GM12878 (cell line): ENCODE measurements around the gene CTSA. TPM values are rescaled to one million over a fixed set of nuclear protein-coding genes. Genes with fewer than 3 reads are reported as not detected.
A peak's percentile ranks its signal among the peaks of the same experiment; 100 is the strongest.

ENCODE experiments used
- ATF7 ChIP-seq: fragments of 450-650 bp; IDR thresholded peaks from 2 replicates; pipeline ENCODE4 v1.6.1; 2016; ENCODE audit warnings: low read depth, mild to moderate bottlenecking
- BCL3 ChIP-seq: IDR thresholded peaks from 2 replicates; pipeline ENCODE4 v1.6.1; 2011; ENCODE audit warnings: borderline replicate concordance, low read depth, mild to moderate bottlenecking, moderate library complexity, low read length; ENCODE audit not compliant: insufficient read depth, poor library complexity, severe bottlenecking
- CREB1 ChIP-seq: IDR thresholded peaks from 2 replicates; pipeline ENCODE4 v1.6.1; 2012; ENCODE audit warnings: low read depth, mild to moderate bottlenecking, inconsistent platforms
- ETV6 ChIP-seq, 2 experiments: fragments of 450-650 bp in 1 of 2; IDR thresholded peaks in 1 of 2; conservative IDR thresholded peaks in 1 of 2; 2 replicates each; pipeline ENCODE4 v1.6.1; 2014; ENCODE audit warnings: antibody characterized with exemption in 1 of 2, borderline replicate concordance in 1 of 2, low read depth in 1 of 2, mild to moderate bottlenecking in 1 of 2, moderate library complexity in 1 of 2
- GABPA ChIP-seq: IDR thresholded peaks from 2 replicates; pipeline ENCODE4 v1.6.1; 2014; ENCODE audit warnings: antibody characterized with exemption, low read depth, mild to moderate bottlenecking, inconsistent platforms
- GATAD2B ChIP-seq: fragments of 450-650 bp; conservative IDR thresholded peaks from 2 replicates; pipeline ENCODE4 v1.6.1; 2017; ENCODE audit warnings: low read depth, mild to moderate bottlenecking, moderate library complexity
- HCFC1 ChIP-seq: fragments of 150-350 bp; IDR thresholded peaks from 2 replicates; pipeline ENCODE4 v1.6.1; 2014; ENCODE audit warnings: low read length
- HDAC2 ChIP-seq: fragments of 200-600 bp; sonication (generic); IDR thresholded peaks from 2 replicates; pipeline ENCODE4 v1.6.1; 2017
- HDGF ChIP-seq: fragments of 450-650 bp; IDR thresholded peaks from 2 replicates; pipeline ENCODE4 v1.6.1; 2016; ENCODE audit warnings: antibody characterized with exemption
- IKZF2 ChIP-seq, 2 experiments: fragments of 450-650 bp; IDR thresholded peaks; 2 replicates each; pipeline ENCODE4 v1.6.1; 2017; ENCODE audit warnings: mild to moderate bottlenecking in 2 of 2, moderate library complexity in 2 of 2
- JUNB ChIP-seq: IDR thresholded peaks from 2 replicates; pipeline ENCODE4 v1.6.1; 2016; ENCODE audit warnings: antibody characterized with exemption, mild to moderate bottlenecking
- JUND ChIP-seq: IDR thresholded peaks from 2 replicates; pipeline ENCODE4 v1.6.1; 2012; ENCODE audit warnings: low read depth, mild to moderate bottlenecking, low read length, improper control_type of control experiment, moderate library complexity
- KLF5 ChIP-seq: fragments of 450-650 bp; IDR thresholded peaks from 2 replicates; pipeline ENCODE4 v1.6.1; 2014; ENCODE audit warnings: mild to moderate bottlenecking; ENCODE audit not compliant: partially characterized antibody
- MYB ChIP-seq: fragments of 150-350 bp; IDR thresholded peaks from 2 replicates; pipeline ENCODE4 v1.6.1; 2014; ENCODE audit warnings: mild to moderate bottlenecking, low read depth, low read length, borderline replicate concordance
- NFIC ChIP-seq: IDR thresholded peaks from 2 replicates; pipeline ENCODE4 v1.6.1; 2012; ENCODE audit warnings: low read depth, mild to moderate bottlenecking, inconsistent platforms, low read length, moderate library complexity
- NR2C1 ChIP-seq: fragments of 450-650 bp; IDR thresholded peaks from 2 replicates; pipeline ENCODE4 v1.6.1; 2017; ENCODE audit warnings: antibody characterized with exemption, mild to moderate bottlenecking, moderate library complexity
- PAX5 ChIP-seq: IDR thresholded peaks from 2 replicates; pipeline ENCODE4 v1.6.1; 2011; ENCODE audit warnings: low read depth, low read length, borderline replicate concordance
- POLR2A ChIP-seq: IDR thresholded peaks from 2 replicates; pipeline ENCODE4 v1.6.1; 2011; ENCODE audit warnings: low read depth, mild to moderate bottlenecking, low read length
- POLR2AphosphoS5 ChIP-seq: IDR thresholded peaks from 2 replicates; pipeline ENCODE4 v1.6.1; 2011; ENCODE audit warnings: mild to moderate bottlenecking, low read length, inconsistent platforms
- POU2F2 ChIP-seq: IDR thresholded peaks from 3 replicates; pipeline ENCODE4 v1.6.1; 2011; ENCODE audit warnings: low read depth, mild to moderate bottlenecking, low read length, borderline replicate concordance
- RAD21 ChIP-seq: IDR thresholded peaks from 2 replicates; pipeline ENCODE4 v1.6.1; 2011; ENCODE audit warnings: mild to moderate bottlenecking, low read depth, low read length, moderate library complexity; ENCODE audit not compliant: insufficient read depth
- RB1 ChIP-seq: fragments of 450-650 bp; formaldehyde crosslinking; IDR thresholded peaks from 2 replicates; pipeline ENCODE4 v1.6.1; 2017; ENCODE audit warnings: mild to moderate bottlenecking, borderline replicate concordance
- SIX5 ChIP-seq: IDR thresholded peaks from 2 replicates; pipeline ENCODE4 v1.6.1; 2011; ENCODE audit warnings: mild to moderate bottlenecking, low read depth, low read length, moderate library complexity; ENCODE audit not compliant: severe bottlenecking
- SREBF2 ChIP-seq: IDR thresholded peaks from 2 replicates; pipeline ENCODE4 v1.6.1; 2012; ENCODE audit warnings: mild to moderate bottlenecking, low read length
- STAT3 ChIP-seq: IDR thresholded peaks from 2 replicates; pipeline ENCODE4 v1.6.1; 2011; ENCODE audit warnings: low read depth, low read length, improper control_type of control experiment
- SUZ12 ChIP-seq: fragments of 200-600 bp; sonication (generic); IDR thresholded peaks from one replicate; pipeline ENCODE4 v1.6.1; 2018; ENCODE audit warnings: antibody characterized with exemption, mild to moderate bottlenecking; ENCODE audit not compliant: unreplicated experiment
- TAF1 ChIP-seq: IDR thresholded peaks from 2 replicates; pipeline ENCODE4 v1.6.1; 2011; ENCODE audit warnings: mild to moderate bottlenecking, low read depth, low read length, borderline replicate concordance
- ZNF24 ChIP-seq: fragments of 450-650 bp; IDR thresholded peaks from 2 replicates; pipeline ENCODE4 v1.6.1; 2017; ENCODE audit warnings: antibody characterized with exemption, mild to moderate bottlenecking
- ZNF622 ChIP-seq: fragments of 450-650 bp; IDR thresholded peaks from 2 replicates; pipeline ENCODE4 v1.6.1; 2017; ENCODE audit warnings: mild to moderate bottlenecking, inconsistent platforms
- polyA plus RNA-seq, 11 experiments: library from polyadenylated mRNA; depleted of rRNA in 4 of 11; unstranded in 6 of 11; stranded (reverse) in 5 of 11; fragments of >200 nt; fragmentation: Nextera tagmentation in 4 of 11; fragmentation: Illumina TruSeq in 1 of 11; extraction: Ambion mirVana in 4 of 11; extraction: Trizol in 1 of 11; gene quantifications; 1 replicate in 1 of 11; 2 replicates in 10 of 11; pipeline versions ENCODE4 v1.2.1 to v1.2.3, GENCODE V29; 2011 to 2016; ENCODE audit warnings: inconsistent platforms in 2 of 11, missing spikeins in 2 of 11, low read depth in 1 of 11
- total RNA-seq, 4 experiments: library from RNA; depleted of rRNA in 3 of 4; stranded (reverse); fragments of >200 nt in 3 of 4; fragmentation: Illumina TruSeq in 1 of 4; extraction: Trizol in 1 of 4; gene quantifications; 2 replicates each; pipeline versions ENCODE4 v1.2.1 to v1.2.3, GENCODE V29; 2013 to 2021
- TF ChIP-seq, protein P1 (sequence below): IDR thresholded peaks from 2 replicates; pipeline ENCODE4 v1.6.1; 2011; ENCODE audit warnings: mild to moderate bottlenecking, low read depth, low read length, moderate library complexity; ENCODE audit not compliant: insufficient replicate concordance

The CTSA gene
- total and polyA plus RNA-seq, 10 of the 15 experiments (the other 5 are each of a cell fraction or from before 2014, with no cell fraction given), result 7.1 to 67.0 (median 36.2) TPM

DNA sequence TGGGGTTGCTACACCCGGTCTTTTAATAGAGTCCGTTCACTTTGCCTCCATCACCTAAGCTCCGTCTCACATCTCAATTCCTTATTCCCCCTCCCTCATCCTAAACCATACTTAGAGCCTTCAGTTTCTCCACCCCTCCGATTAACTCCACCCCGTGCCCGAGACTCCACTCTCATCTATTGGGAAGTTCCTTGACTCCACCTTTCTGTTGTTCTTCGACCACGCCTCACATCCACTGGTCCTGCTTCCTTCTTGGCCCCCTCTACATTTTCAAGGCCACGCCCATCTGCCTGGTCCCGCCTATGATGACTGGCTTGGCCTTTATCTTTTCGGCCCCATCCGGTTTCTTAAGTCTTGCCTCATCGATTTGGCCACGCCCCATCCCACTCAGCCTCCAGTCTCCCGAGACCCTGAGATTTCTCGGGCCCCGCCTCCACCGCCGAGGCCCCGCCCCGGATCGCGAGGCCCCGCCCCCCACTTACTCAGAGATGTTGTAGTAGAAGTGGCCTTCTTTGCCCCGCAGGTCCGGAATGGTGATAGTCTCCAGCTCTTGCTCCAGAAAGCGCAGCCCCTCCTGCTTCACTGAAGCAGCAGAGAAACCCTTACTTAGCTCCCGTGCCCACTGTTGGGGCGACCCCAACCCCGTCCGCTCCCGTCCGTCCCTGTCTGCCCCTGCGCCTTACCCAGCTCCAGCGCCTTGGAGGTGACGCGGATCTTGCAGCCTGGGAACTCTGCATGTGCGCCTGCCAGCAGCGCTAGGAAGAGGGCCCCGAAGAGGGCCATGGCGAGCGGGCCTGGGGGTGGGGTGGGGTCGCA is 19.7 kb downstream of the CTSA start (continued):
- no peak for TF ChIP-seq PAX5
- TF ChIP-seq GATAD2B, result no peak
- TF ChIP-seq POU2F2, result 0 out of 3 replicates have a peak, but pooled peaks have one; percentile 10
- no peak for TF ChIP-seq IKZF2 (IDR thresholded peaks at IDR 0.05)
- TF ChIP-seq ETV6 (conservative IDR thresholded peaks at IDR 0.05 in 1 of 2, IDR thresholded peaks at IDR 0.05 in 1 of 2; ENCODE audit: borderline replicate concordance in 1 of 2, low read depth in 1 of 2), result no peak
- TF ChIP-seq NFIC, result no peak
- no peak; the same call in 1 of the 2 replicates for TF ChIP-seq HCFC1
- no peak for TF ChIP-seq BCL3
- TF ChIP-seq POLR2A, result peak; percentile 77
- TF ChIP-seq KLF5, result no peak
- peak; percentile 37; the same call in 1 of the 2 replicates for TF ChIP-seq CREB1
- TF ChIP-seq ZNF24, result no peak
- no peak for TF ChIP-seq SIX5
- TF ChIP-seq, protein P1, sequence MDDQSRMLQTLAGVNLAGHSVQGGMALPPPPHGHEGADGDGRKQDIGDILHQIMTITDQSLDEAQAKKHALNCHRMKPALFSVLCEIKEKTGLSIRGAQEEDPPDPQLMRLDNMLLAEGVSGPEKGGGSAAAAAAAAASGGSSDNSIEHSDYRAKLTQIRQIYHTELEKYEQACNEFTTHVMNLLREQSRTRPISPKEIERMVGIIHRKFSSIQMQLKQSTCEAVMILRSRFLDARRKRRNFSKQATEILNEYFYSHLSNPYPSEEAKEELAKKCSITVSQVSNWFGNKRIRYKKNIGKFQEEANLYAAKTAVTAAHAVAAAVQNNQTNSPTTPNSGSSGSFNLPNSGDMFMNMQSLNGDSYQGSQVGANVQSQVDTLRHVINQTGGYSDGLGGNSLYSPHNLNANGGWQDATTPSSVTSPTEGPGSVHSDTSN, result peak; percentile 8
- TF ChIP-seq MYB, result no peak
- TF ChIP-seq ZNF622, result no peak
- peak; percentile 74 for TF ChIP-seq ATF7
- TF ChIP-seq HDGF, result peak; percentile 99
- no peak for TF ChIP-seq HDAC2
- no peak for TF ChIP-seq STAT3
- TF ChIP-seq SUZ12, result no peak
- TF ChIP-seq JUNB, result no peak
- TF ChIP-seq TAF1, result no peak
- no peak for TF ChIP-seq JUND
- TF ChIP-seq SREBF2, result no peak
- TF ChIP-seq RB1, result no peak
- TF ChIP-seq GABPA, result no peak
- TF ChIP-seq NR2C1, result no peak
- TF ChIP-seq POLR2AphosphoS5, result peak; percentile 77
- TF ChIP-seq RAD21, result no peak
